IPS DF 4.7 (cell line): ENCODE measurements around the gene SYCE1L.
"Not testable (repeated sequence)": the region's sequence is repeated elsewhere in the genome, so short reads cannot be mapped to it uniquely, and the experiment has no call there.

ENCODE experiments used
- DNase-seq: peaks from one replicate; pipeline ENCODE4 v3.0.0-alpha.2; 2013; ENCODE audit warnings: low spot score; ENCODE audit errors: extremely low read depth

SYCE1L gene

DNA sequence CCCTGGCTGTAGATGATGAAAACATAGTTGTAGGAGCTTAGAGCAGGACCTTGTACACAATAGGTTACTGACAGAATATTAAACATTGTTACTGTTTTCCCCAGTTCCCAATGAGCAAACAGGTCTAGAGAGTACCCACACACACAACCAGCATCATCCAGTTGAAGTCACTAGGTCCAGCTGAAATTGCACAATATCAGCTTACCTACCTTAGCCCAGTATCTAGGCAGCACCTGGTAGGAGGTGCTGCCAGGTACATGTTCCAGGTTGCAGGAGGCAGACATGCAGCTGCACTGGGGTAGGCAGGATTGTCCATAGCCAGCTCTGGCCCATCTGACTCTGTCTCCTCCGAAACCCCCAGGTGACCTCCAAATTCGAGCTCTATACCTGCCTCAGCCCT lies 1.5 kb upstream of the SYCE1L start:
- DNase-seq: no peak

DNA sequence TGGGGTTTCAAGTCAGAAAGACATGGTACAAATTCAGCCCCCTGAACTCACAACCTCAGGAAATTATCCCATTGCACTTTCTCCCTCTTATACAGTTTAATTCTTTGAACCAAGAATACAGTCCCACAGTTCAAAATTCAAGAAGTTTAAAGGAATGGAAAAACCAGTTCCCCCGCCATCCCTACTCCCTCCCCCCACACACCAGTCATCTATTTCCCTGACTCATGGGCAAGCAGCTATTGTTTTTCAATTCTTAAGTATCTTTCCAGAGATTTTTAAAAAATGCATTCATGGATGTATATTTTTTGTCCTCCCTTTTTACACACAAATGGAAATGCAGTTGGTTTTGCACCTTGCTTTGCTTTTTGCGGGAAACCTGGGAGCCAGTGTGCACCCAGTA lies 7.3 kb downstream of the SYCE1L start:
- no peak for DNase-seq

GRCh38 chr16:77207030-77207429 lies 7.8 kb downstream of the SYCE1L start:
- DNase-seq: no peak

- DNase-seq: no peak
These were observed 9.2 kb downstream of the SYCE1L start for GRCh38 chr16:77208382-77208781.

- DNase-seq: no peak
These were observed 12.9 kb downstream of the SYCE1L start for GRCh38 chr16:77211880-77212740.

DNA sequence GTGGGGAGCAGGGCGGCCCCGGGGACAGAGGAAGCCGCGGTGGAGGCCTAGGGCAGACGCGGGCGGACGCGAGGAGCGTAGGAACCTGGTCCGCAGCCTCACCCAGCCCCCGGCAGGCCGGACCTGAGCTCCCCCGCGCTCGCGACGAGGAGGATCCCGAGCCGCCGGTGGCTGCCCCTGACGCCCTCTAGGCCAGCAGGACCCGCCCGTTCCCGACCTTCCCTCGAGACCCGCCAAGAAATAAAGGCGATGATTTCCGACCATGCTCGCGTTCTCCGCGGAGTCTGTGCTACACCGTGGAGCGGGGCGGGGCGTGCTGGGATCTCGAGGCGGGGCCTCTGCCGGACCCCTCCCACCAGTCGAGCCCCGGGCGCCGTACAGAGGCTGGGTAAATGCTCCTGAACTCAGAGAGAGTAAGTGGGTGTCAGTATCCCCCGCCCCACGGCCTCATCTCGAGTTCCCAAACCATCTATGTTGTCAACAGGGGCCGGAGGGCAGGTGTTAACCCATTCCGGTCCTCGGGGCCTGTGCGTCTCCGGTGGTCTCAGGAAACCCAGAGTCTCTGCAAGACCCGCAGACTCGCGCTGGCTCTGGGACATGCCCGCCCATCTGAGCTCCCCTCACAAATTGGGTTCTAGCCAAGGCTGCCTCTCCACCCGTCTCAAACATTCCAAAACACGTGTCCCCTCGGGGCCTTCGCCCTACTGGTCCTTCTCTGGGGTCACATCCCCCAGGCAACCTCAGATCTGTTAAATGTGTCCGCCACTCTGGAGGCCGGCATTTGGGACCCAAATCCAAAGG lies 13.7 kb downstream of the SYCE1L start:
- DNase-seq: no peak

GRCh38 chr16:77213542-77214106 lies 14.4 kb downstream of the SYCE1L start:
- DNase-seq: no peak

- no peak for DNase-seq
These were observed 15.4 kb downstream of the SYCE1L start for GRCh38 chr16:77214411-77215138.

DNA sequence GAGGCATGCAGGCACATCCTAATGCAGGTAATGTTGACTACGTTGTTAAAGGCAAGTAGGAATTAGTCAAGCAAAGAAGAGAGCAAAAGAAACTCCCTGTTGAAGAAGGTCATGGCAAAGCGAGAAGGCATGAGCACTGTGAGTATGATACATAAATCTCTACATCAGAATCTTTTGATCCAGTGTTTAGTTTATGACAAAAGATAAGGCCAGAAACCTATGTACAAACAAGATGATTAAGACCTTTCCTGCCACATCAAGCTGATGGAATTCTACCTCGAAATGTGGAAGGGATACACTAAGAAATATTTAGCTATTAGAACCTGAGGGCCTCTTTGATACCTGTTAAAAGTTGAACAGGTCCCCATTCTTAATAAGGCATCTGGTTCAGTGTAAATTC lies 20.2 kb downstream of the SYCE1L start:
- no peak for DNase-seq

GRCh38 chr16:77220427-77220826 lies 21.2 kb downstream of the SYCE1L start:
- no peak for DNase-seq

DNA sequence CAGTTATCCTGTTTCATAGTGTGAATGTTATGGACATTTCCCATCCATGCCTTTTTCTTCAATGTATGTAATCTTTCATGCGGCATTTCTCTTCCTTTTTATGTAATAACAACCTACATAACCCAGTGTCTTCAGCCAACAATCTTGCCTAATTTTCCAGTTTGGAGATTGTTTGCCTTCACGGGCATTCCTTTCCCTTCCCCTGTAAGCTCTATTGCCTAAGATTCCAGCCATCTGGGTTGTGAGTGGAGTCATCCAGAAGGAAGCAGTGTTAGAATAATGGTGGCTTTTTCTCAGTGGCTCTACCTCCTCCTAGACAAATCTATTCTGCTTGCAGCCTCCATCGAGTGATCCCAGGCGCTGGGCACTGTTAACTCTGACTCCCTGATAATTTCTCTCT lies 22.3 kb downstream of the SYCE1L start:
- no peak for DNase-seq

DNA sequence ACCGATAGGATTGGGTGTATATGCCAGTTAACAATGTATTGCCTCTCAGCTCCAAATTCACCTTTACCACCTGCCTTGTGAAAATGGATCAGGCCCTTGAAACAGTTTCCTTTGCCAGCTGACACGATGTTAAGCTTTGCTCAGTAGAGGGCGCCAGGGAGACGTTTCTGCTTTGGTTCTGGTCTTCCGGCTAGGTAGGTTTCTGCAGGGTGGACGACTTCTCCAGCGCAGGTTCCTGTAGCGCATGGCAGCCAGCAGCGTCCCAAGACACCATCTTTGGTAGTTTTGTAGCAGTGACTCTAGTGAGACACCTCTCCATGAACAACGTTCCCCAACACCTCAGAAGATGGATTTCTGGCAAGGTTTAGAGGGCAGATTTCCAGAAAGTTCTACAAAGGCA lies 24.0 kb downstream of the SYCE1L start:
- no peak for DNase-seq

DNA sequence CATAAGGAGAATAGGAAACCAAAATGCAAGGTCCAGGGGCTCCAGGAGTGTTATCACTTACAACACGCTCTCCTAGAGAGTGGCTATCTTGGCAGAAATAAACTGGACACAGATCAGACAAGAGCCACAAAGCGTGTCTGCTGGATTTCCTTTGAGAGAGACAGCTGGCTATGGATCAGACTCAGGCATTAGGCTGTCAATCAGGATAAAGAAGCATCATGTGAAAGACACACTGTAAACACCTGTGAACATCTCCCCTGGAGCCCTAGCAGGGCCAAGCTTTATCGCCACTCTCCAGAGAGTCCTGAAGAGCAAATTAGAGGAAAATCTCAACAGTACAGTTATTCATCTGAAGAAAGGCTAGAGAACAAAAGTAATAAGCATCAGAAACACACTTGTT lies 26.0 kb downstream of the SYCE1L start:
- no peak for DNase-seq

DNA sequence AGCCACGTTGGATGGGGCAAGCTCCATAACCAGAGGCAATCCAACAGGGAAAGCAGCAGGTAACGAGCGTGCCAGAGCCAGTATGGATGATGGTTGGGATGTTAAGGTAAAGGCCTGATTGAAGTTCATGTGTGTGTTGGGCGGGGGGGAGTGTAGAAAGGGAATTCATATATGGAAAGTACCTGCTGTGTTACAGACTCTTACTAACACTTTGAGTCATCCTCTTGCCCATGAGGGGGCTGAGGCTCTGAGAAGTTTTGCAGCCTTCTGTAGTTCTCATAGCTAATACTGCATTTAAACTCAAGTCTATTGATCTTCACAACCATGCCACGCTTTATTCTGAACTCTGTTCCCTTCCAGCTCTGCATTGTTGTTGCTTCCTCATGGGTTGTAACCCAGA lies 28.5 kb downstream of the SYCE1L start:
- DNase-seq: no peak

GRCh38 chr16:77231047-77231446 lies 31.8 kb downstream of the SYCE1L start:
- no peak for DNase-seq

DNA sequence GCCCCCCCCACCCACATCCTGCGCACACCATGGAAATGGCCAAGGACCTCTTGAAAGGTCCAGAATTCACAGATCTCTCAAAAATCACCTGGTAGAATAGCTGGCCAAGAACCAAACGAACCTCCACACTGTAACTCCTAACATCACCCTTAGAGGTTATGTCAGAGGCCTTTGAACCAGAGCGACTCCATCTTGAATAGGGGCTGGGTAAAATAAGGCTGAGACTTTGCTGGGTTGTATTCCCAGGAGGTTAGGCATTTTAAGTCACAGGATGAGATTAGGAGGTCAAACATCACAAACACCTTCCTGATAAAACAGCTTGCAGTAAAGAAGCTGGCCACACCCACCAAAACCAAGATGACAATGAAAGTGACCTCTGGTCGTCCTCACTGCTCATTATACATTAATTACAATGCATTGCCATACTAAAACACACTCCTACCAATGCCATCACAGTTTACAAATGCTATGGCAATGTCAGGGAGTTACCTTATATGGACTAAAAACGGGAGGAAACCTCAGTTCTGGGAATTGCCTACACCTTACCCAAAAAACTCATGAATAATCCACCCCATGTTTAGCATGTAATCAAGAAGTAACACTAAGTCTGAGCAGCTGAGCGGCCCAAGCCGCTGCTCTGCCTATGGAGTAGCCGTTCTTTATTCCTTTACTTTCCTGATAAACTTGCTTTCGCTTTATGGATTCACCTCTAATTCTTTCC lies 34.8 kb downstream of the SYCE1L start:
- no peak for DNase-seq

- DNase-seq: no peak
These were observed 35.4 kb downstream of the SYCE1L start for GRCh38 chr16:77234611-77235010.

GRCh38 chr16:77236063-77236511 lies 36.9 kb downstream of the SYCE1L start:
- no peak for DNase-seq

GRCh38 chr16:77238593-77238992 lies 39.4 kb downstream of the SYCE1L start:
- DNase-seq: no peak

- not testable (repeated sequence) for DNase-seq
These were observed 43.3 kb downstream of the SYCE1L start for GRCh38 chr16:77242471-77242870.

- DNase-seq: no peak
These were observed 46.9 kb downstream of the SYCE1L start for GRCh38 chr16:77246150-77246549.
